ENCODE data around the gene RLBP1.

The RLBP1 gene

GRCh38 chr15:89203705-89204273, 17.6 kb downstream of the RLBP1 start:
- H3K27me3 ChIP-seq (ENCODE audit: insufficient read depth, poor library complexity, severe bottlenecking) = no peaks in the 10 kb centered on the region

DNA sequence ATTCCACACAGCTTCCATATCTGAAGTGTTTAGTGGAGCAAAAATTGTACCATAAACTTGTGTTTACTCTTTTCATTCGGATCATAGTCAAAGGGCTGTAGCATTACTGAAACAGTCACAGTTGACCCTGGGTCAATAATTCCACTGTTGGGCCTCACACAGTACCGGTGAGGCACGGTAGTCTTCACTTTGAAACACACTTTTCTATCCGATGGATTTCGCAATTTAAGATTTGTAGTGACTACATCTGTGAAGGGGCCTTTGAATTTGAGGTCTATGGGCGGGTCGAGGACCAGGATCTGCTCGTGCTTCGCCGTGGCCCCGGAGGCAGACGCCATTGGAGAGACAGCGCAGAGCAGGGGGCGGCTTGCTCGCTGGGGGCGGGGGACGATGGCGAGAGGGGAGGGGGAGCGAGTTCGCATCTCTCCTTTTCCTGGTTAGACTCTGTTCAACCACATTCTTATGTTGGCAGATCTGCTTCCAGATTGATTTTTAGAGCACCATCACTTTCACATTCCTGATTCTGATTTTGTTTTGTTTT, 19.8 kb downstream of the RLBP1 start:
- Histone ChIP-seq H3K27me3 (ENCODE audit: insufficient read depth, poor library complexity, severe bottlenecking) (no peaks in the 10 kb centered on the region), H3K27ac (replicated peaks) (no peak overlapping the region), H3K4me3 (replicated peaks; ENCODE audit: insufficient read depth, low read length) (no peak overlapping the region)
- DNase-seq (ENCODE audit: low read depth in 1 of 2, low spot score in 1 of 2) = no peak
- no peak for TF ChIP-seq GABPA (IDR thresholded peaks at IDR 0.05; ENCODE audit: low read depth)
- TF ChIP-seq REST (IDR thresholded peaks at IDR 0.05; ENCODE audit: insufficient replicate concordance, low read depth) = no peak
- TF ChIP-seq SPI1 (IDR thresholded peaks at IDR 0.05; ENCODE audit: borderline replicate concordance, low read depth) = no peak
- TF ChIP-seq, protein P1, sequence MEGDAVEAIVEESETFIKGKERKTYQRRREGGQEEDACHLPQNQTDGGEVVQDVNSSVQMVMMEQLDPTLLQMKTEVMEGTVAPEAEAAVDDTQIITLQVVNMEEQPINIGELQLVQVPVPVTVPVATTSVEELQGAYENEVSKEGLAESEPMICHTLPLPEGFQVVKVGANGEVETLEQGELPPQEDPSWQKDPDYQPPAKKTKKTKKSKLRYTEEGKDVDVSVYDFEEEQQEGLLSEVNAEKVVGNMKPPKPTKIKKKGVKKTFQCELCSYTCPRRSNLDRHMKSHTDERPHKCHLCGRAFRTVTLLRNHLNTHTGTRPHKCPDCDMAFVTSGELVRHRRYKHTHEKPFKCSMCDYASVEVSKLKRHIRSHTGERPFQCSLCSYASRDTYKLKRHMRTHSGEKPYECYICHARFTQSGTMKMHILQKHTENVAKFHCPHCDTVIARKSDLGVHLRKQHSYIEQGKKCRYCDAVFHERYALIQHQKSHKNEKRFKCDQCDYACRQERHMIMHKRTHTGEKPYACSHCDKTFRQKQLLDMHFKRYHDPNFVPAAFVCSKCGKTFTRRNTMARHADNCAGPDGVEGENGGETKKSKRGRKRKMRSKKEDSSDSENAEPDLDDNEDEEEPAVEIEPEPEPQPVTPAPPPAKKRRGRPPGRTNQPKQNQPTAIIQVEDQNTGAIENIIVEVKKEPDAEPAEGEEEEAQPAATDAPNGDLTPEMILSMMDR (IDR thresholded peaks at IDR 0.05; ENCODE audit: insufficient read depth, low read length) = no peak
- TF ChIP-seq POLR2AphosphoS5 (IDR thresholded peaks at IDR 0.05; ENCODE audit: low read depth) = no peak

More at GRCh38 chr15:89203705-89204273, 17.6 kb downstream of the RLBP1 start:
- no peak overlapping the region for H3K27ac ChIP-seq (replicated peaks)
- no peak overlapping the region for H3K4me3 ChIP-seq (replicated peaks; ENCODE audit: insufficient read depth, low read length)
- TF ChIP-seq SPI1 (IDR thresholded peaks at IDR 0.05; ENCODE audit: borderline replicate concordance, low read depth) (no peak), POLR2AphosphoS5 (IDR thresholded peaks at IDR 0.05; ENCODE audit: low read depth) (no peak), REST (IDR thresholded peaks at IDR 0.05; ENCODE audit: insufficient replicate concordance, low read depth) (no peak), GABPA (IDR thresholded peaks at IDR 0.05; ENCODE audit: low read depth) (no peak)
- TF ChIP-seq, protein P1 (IDR thresholded peaks at IDR 0.05; ENCODE audit: insufficient read depth, low read length) = no peak
- no peak for DNase-seq (ENCODE audit: low read depth in 1 of 2, low spot score in 1 of 2)

GRCh38 chr15:89200182-89200581, 21.2 kb downstream of the RLBP1 start:
- H3K4me3 ChIP-seq (replicated peaks; ENCODE audit: insufficient read depth, low read length) = no peak overlapping the region
- TF ChIP-seq GABPA (IDR thresholded peaks at IDR 0.05; ENCODE audit: low read depth) (no peak), SPI1 (IDR thresholded peaks at IDR 0.05; ENCODE audit: borderline replicate concordance, low read depth) (no peak), REST (IDR thresholded peaks at IDR 0.05; ENCODE audit: insufficient replicate concordance, low read depth) (no peak), POLR2AphosphoS5 (IDR thresholded peaks at IDR 0.05; ENCODE audit: low read depth) (no peak)
- TF ChIP-seq, protein P1 (IDR thresholded peaks at IDR 0.05; ENCODE audit: insufficient read depth, low read length) = no peak
- H3K27me3 ChIP-seq (ENCODE audit: insufficient read depth, poor library complexity, severe bottlenecking) = no peaks in the 10 kb centered on the region
- no peak for DNase-seq (ENCODE audit: low read depth in 1 of 2, low spot score in 1 of 2)
- H3K27ac ChIP-seq (replicated peaks) = no peak overlapping the region

Measured in HL-60 (cell line).